HepG2 (cell line): ENCODE results near the gene PERP. TPM values are rescaled to one million over a fixed set of nuclear protein-coding genes. Genes with fewer than 3 reads are reported as not detected.

Source experiments
- NFIB ChIP-seq: sonication (generic); formaldehyde crosslinking; IDR thresholded peaks from 2 replicates; pipeline ENCODE4 v1.9.0; 2021; ENCODE audit warnings: missing genetic modification reagents, mild to moderate bottlenecking, borderline replicate concordance
- PATZ1 ChIP-seq: sonication (generic); formaldehyde crosslinking; IDR thresholded peaks from 2 replicates; pipeline ENCODE4 v1.4.0; 2020; ENCODE audit warnings: missing genetic modification reagents
- RBM39 ChIP-seq: fragments of 200-400 bp; formaldehyde crosslinking; IDR thresholded peaks from one replicate; pipeline ENCODE4 v1.6.1; 2018; ENCODE audit warnings: antibody characterized with exemption, mild to moderate bottlenecking, low read depth, low read length; ENCODE audit not compliant: poor library complexity, severe bottlenecking
- RFX1 ChIP-seq: fragments of 450-650 bp; IDR thresholded peaks from 2 replicates; pipeline ENCODE4 v1.6.1; 2017
- SIN3B ChIP-seq: fragments of 150-350 bp; IDR thresholded peaks from 2 replicates; pipeline ENCODE4 v1.6.1; 2014; ENCODE audit warnings: low read length
- SMYD3 ChIP-seq: sonication (generic); formaldehyde crosslinking; IDR thresholded peaks from 2 replicates; pipeline ENCODE4 v1.8.1; 2023; ENCODE audit warnings: mild to moderate bottlenecking, missing genetic modification reagents
- SOX5 ChIP-seq: IDR thresholded peaks from 2 replicates; pipeline ENCODE4 v1.6.1; 2016; ENCODE audit warnings: borderline replicate concordance
- TERF1 ChIP-seq: sonication (generic); formaldehyde crosslinking; IDR thresholded peaks from 2 replicates; pipeline ENCODE4 v1.8.0; 2022; ENCODE audit warnings: mild to moderate bottlenecking, missing genetic modification reagents, moderate library complexity
- TSC22D2 ChIP-seq: sonication (generic); formaldehyde crosslinking; IDR thresholded peaks from 2 replicates; pipeline ENCODE4 v1.5.1; 2020; ENCODE audit warnings: missing genetic modification reagents, mild to moderate bottlenecking, borderline replicate concordance
- ZNF550 ChIP-seq: sonication (generic); formaldehyde crosslinking; IDR thresholded peaks from 2 replicates; pipeline ENCODE4 v1.4.0; 2020; ENCODE audit warnings: mild to moderate bottlenecking, missing genetic modification reagents, borderline replicate concordance
- ZNF660 ChIP-seq: sonication (generic); formaldehyde crosslinking; IDR thresholded peaks from 2 replicates; pipeline ENCODE4 v1.5.1; 2020; ENCODE audit warnings: mild to moderate bottlenecking, low read depth, missing genetic modification reagents, borderline replicate concordance
- ZNF746 ChIP-seq: sonication (generic); formaldehyde crosslinking; IDR thresholded peaks from 2 replicates; pipeline ENCODE4 v1.8.0; 2022; ENCODE audit warnings: mild to moderate bottlenecking, missing genetic modification reagents
- ZNF776 ChIP-seq: sonication (generic); formaldehyde crosslinking; IDR thresholded peaks from 2 replicates; pipeline ENCODE4 v1.4.0; 2020; ENCODE audit warnings: mild to moderate bottlenecking, missing genetic modification reagents
- polyA plus RNA-seq, 8 experiments: library from polyadenylated mRNA; depleted of rRNA in 3 of 8; stranded (reverse) in 7 of 8; unstranded in 1 of 8; fragments of >200 nt; fragmentation: Illumina TruSeq in 4 of 8; extraction: Trizol in 4 of 8; gene quantifications; 2 replicates each; pipeline versions ENCODE4 v1.2.1 to v1.2.3, GENCODE V29; 2011 to 2016; ENCODE audit warnings: low read depth in 4 of 8, missing spikeins in 1 of 8, mixed read lengths in 1 of 8; ENCODE audit not compliant: insufficient read depth in 1 of 8
- total RNA-seq, 5 experiments: library from RNA; depleted of rRNA; stranded (reverse); fragments of >200 nt; fragmentation: Illumina TruSeq; extraction: Trizol; gene quantifications; 2 replicates each; pipeline ENCODE4 v1.2.3, GENCODE V29; 2016; ENCODE audit warnings: low read depth in 1 of 5

PERP gene
- total and polyA plus RNA-seq, 2 of the 13 experiments (the other 11 are each of a cell fraction or from before 2014, with no cell fraction given), result 26.0 to 53.0 TPM

GRCh38 chr6:138106665-138107077 is 548 bp downstream of the PERP start (continued):
- TF ChIP-seq PATZ1 (CRISPR knock-in tag) (peak; percentile 16; the same call in 1 of the 2 replicates), SIN3B (no peak), TSC22D2 (no peak), ZNF660 (CRISPR knock-in tag) (no peak), ZNF776 (CRISPR knock-in tag) (no peak), SMYD3 (CRISPR knock-in tag) (no peak), RFX1 (no peak), SOX5 (CRISPR knock-in tag) (no peak), RBM39 (no peak), NFIB (CRISPR knock-in tag) (0 out of 2 replicates have a peak, but pooled peaks have one; percentile 50), ZNF550 (CRISPR knock-in tag) (0 out of 2 replicates have a peak, but pooled peaks have one; percentile 29), ZNF746 (CRISPR knock-in tag) (0 out of 2 replicates have a peak, but pooled peaks have one; percentile 17), TERF1 (CRISPR knock-in tag) (no peak)
